Activated CD4-positive, CD25-positive, alpha-beta regulatory T cell treated with anti-CD3 and anti-CD28 coated beads, Interleukin-2, amount 50 U/mL, for 24 hours (primary cell): ENCODE data around the gene SEMA7A.

ENCODE experiments used
- ATAC-seq, 2 donors: fragments of 150-1000 bp; cut with Tn5 transposase; one replicate each; pipeline ENCODE4 v1.10.0; 2021; ENCODE audit warnings: mild to moderate bottlenecking in 1 of 2, moderate library complexity in 1 of 2

The SEMA7A gene

GRCh38 chr15:74451861-74452835, 18.4 kb upstream of the SEMA7A start:
- ATAC-seq: no peak

- no peak for ATAC-seq
These were observed 17.6 kb upstream of the SEMA7A start for GRCh38 chr15:74451322-74451721.

GRCh38 chr15:74449643-74450205, 16.0 kb upstream of the SEMA7A start:
- ATAC-seq: no peak

- ATAC-seq: no peak
These were observed 15.3 kb upstream of the SEMA7A start for GRCh38 chr15:74449095-74449494.

GRCh38 chr15:74445816-74446763, 12.3 kb upstream of the SEMA7A start:
- no peak for ATAC-seq

GRCh38 chr15:74444106-74445062, 10.6 kb upstream of the SEMA7A start:
- no peak for ATAC-seq

- no peak for ATAC-seq
These were observed 9.5 kb upstream of the SEMA7A start for GRCh38 chr15:74443100-74443909.

- no peak for ATAC-seq
These were observed 8.8 kb upstream of the SEMA7A start for GRCh38 chr15:74442604-74443003.

- no peak for ATAC-seq
These were observed 8.3 kb upstream of the SEMA7A start for GRCh38 chr15:74442063-74442462.

- ATAC-seq: no peak
These were observed 7.6 kb upstream of the SEMA7A start for GRCh38 chr15:74441248-74441941.

- ATAC-seq: peak; percentile 74 to 79
These were observed 5.1 kb upstream of the SEMA7A start for GRCh38 chr15:74438721-74439316.

GRCh38 chr15:74438206-74438605, 4.4 kb upstream of the SEMA7A start:
- no peak for ATAC-seq

GRCh38 chr15:74434263-74435136, 742 bp upstream of the SEMA7A start:
- ATAC-seq: no peak

GRCh38 chr15:74432968-74433591, 678 bp downstream of the SEMA7A start:
- no peak for ATAC-seq

- ATAC-seq: no peak
These were observed 1.3 kb downstream of the SEMA7A start for GRCh38 chr15:74432271-74432967.

- no peak for ATAC-seq
These were observed 2.1 kb downstream of the SEMA7A start for GRCh38 chr15:74431645-74432044.

GRCh38 chr15:74431116-74431515, 2.6 kb downstream of the SEMA7A start:
- no peak for ATAC-seq

- ATAC-seq: no peak
These were observed 3.2 kb downstream of the SEMA7A start for GRCh38 chr15:74430510-74430951.
